ENCODE measurements around the gene PELI1. TPM values are rescaled to one million over a fixed set of nuclear protein-coding genes. Genes with fewer than 3 reads are reported as not detected.

PELI1 gene
- total and polyA plus RNA-seq, 2 of the 8 experiments (the other 6 are each of a cell fraction or from before 2014, with no cell fraction given) = 21.8 to 57.1 TPM

Other genes starting within 250 kb of the PELI1 start
- gene VPS54, start 125.0 kb downstream of the PELI1 start, total RNA-seq (2021; fragmentation: NEBNext Ultra II Directional; extraction: Animal tissue kit (Norgen Biotek cat#: 25700)) = 13.2 and 14.3 TPM in 2 replicates
- 2.4 and 3.6 TPM in 2 replicates for gene VPS54, start 125.0 kb downstream of the PELI1 start, polyA plus RNA-seq (2011; rRNA removed)